Gastrocnemius medialis (tissue), 4 donors: Measurements from ENCODE around the gene TESK1. TPM values are rescaled to one million over a fixed set of nuclear protein-coding genes. Genes with fewer than 3 reads are reported as not detected.

Experiments used
- ATAC-seq, 2 donors: fragments of 150-250 bp; one replicate each; pipeline ENCODE4 v1.9.1; 2016
- DNase-seq, 2 donors: peaks; one replicate each; pipeline ENCODE4 v3.0.0-alpha.2; 2019
- H3K27ac ChIP-seq, 4 donors: fragments of 200-600 bp; sonication (generic); 1 replicate in 1 of 4; 2 replicates in 3 of 4; pipeline ENCODE4 v1.5.1; 2016 to 2018; ENCODE audit warnings: mild to moderate bottlenecking in 2 of 4, moderate library complexity in 1 of 4
- H3K27me3 ChIP-seq, 3 donors: fragments of 200-600 bp; sonication (generic) in 2 of 3; 1 replicate in 1 of 3; 2 replicates in 2 of 3; pipeline versions ENCODE4 v1.5.1 to v1.6.0; 2016 to 2019; ENCODE audit warnings: mild to moderate bottlenecking in 1 of 3, moderate library complexity in 1 of 3
- H3K36me3 ChIP-seq, 2 donors: fragments of 200-600 bp; sonication (generic) in 1 of 2; one replicate each; pipeline ENCODE4 v1.5.1; 2017 to 2018
- H3K4me1 ChIP-seq, 2 donors: fragments of 200-600 bp; sonication (generic) in 1 of 2; one replicate each; pipeline ENCODE4 v1.5.1; 2016 to 2017; ENCODE audit warnings: mild to moderate bottlenecking in 2 of 2
- H3K4me3 ChIP-seq, 4 donors: fragments of 200-600 bp; sonication (generic) in 3 of 4; 1 replicate in 1 of 4; 2 replicates in 3 of 4; pipeline ENCODE4 v1.5.1; 2016 to 2019; ENCODE audit warnings: mild to moderate bottlenecking in 2 of 4
- H3K9me3 ChIP-seq, 3 donors: fragments of 200-600 bp; sonication (generic) in 2 of 3; 1 replicate in 1 of 3; 2 replicates in 2 of 3; pipeline ENCODE4 v1.5.1; 2016 to 2019
- CTCF ChIP-seq, 5 experiments: fragments of 450-650 bp in 3 of 5; fragments of 200-600 bp in 2 of 5; sonication (generic) in 2 of 5; IDR thresholded peaks in 4 of 5; conservative IDR thresholded peaks in 1 of 5; 1 replicate in 4 of 5; 2 replicates in 1 of 5; pipeline ENCODE4 v1.5.1; 2016 to 2019; ENCODE audit warnings: antibody characterized with exemption in 5 of 5, mild to moderate bottlenecking in 3 of 5, moderate library complexity in 3 of 5
- POLR2A ChIP-seq, 2 donors: fragments of 450-650 bp; IDR thresholded peaks; one replicate each; pipeline ENCODE4 v1.6.1; 2017; ENCODE audit warnings: antibody characterized with exemption in 2 of 2, mild to moderate bottlenecking in 2 of 2, moderate library complexity in 2 of 2
- in situ Hi-C, 4 donors: fragments of 200-750 bp; cut with MboI; loops; one replicate each; pipeline versions ENCODE4 v1.15.0 to v1.8.0; 2017; ENCODE audit warnings: low sequenced_read_pairs in 4 of 4
- intact Hi-C: fragments of 100-400 bp; cut with DNase I; formaldehyde crosslinking; loops from one replicate; pipeline ENCODE4 v1.15.1; 2023; ENCODE audit warnings: low total_unique reads
- total RNA-seq, 4 donors: library from RNA; depleted of rRNA; stranded (reverse); fragments of >200 nt; gene quantifications; one replicate each; pipeline versions ENCODE4 v1.1.0 to v1.2.3, GENCODE V29; 2016

TESK1 gene
- total RNA-seq, 4 donors from 2014 or later = 48.1 to 108 (median 65.4) TPM

- Histone ChIP-seq H3K36me3 (peaks cover 0 to 16% of the 10 kb centered on the region in 2 donors), H3K4me1 (peaks cover 86 to 94% of the 10 kb centered on the region in 2 donors), H3K9me3 (no peaks in the 10 kb centered on the region), H3K27ac (peak overlapping the region; percentile 83 to 95 (median 90)), H3K27me3 (no peaks in the 10 kb centered on the region), H3K4me3 (peak overlapping the region; percentile 46 to 59 (median 51))
- DNase-seq (no peak), ATAC-seq (no peak)
- intact Hi-C loops (loop anchor here (1.0 to 5.0 kb wide), 2 partner anchors 44 to 571 kb away; no protein-coding TSS in a partner anchor), in situ Hi-C loops (loop anchor here in 1 of 4 donors (25.0 kb wide), 2 partner anchors 99 to 451 kb away; partner anchors contain the start of genes ARHGEF39, ATOSB, CA9 and CCDC107)
- no peak for TF ChIP-seq POLR2A (IDR thresholded peaks at IDR 0.05)
- TF ChIP-seq CTCF (IDR thresholded peaks at IDR 0.05 in 4 of 5, conservative IDR thresholded peaks at IDR 0.05 in 1 of 5) = no peak
These were observed 41.9 kb upstream of the TESK1 start for GRCh38 chr9:35562895-35563780.

- Histone ChIP-seq H3K4me1 (peaks cover 82 to 95% of the 10 kb centered on the region in 2 donors), H3K4me3 (peak overlapping the region; percentile 46 to 59 (median 51)), H3K36me3 (peaks cover 0 to 9% of the 10 kb centered on the region in 2 donors), H3K27me3 (no peaks in the 10 kb centered on the region), H3K27ac (peak overlapping the region; percentile 83 to 95 (median 90)), H3K9me3 (no peaks in the 10 kb centered on the region)
- DNase-seq = peak; percentile 55 to 81
- TF ChIP-seq POLR2A (IDR thresholded peaks at IDR 0.05) (peak; percentile 48 to 73), CTCF (IDR thresholded peaks at IDR 0.05 in 4 of 5, conservative IDR thresholded peaks at IDR 0.05 in 1 of 5) (no peak)
- intact Hi-C loops (loop anchor here (2.0 to 5.0 kb wide), 2 partner anchors 95 to 571 kb away; partner anchors contain the start of genes CCDC107 and RMRP), in situ Hi-C loops (loop anchor here in 1 of 4 donors (25.0 kb wide), 2 partner anchors 99 to 451 kb away; partner anchors contain the start of genes ARHGEF39, ATOSB, CA9 and CCDC107)
- peak; percentile 31 to 34 for ATAC-seq
These were observed 41.3 kb upstream of the TESK1 start for GRCh38 chr9:35563791-35564197.

- TF ChIP-seq CTCF (IDR thresholded peaks at IDR 0.05 in 4 of 5, conservative IDR thresholded peaks at IDR 0.05 in 1 of 5) = no peak
- peak; percentile 41 to 44 for TF ChIP-seq POLR2A (IDR thresholded peaks at IDR 0.05)
- in situ Hi-C loops = loop anchor here in 1 of 4 donors (25.0 kb wide), 2 partner anchors 98 to 452 kb away; partner anchors contain the start of genes ARHGEF39, ATOSB, CA9 and CCDC107
- intact Hi-C loops = loop anchor here (1.0 to 5.0 kb wide), 3 partner anchors 40 to 572 kb away; partner anchors contain the start of genes CCDC107 and RMRP
These were observed 40.4 kb upstream of the TESK1 start for GRCh38 chr9:35564658-35565061.

GRCh38 chr9:35566417-35566816 lies 38.6 kb upstream of the TESK1 start:
- TF ChIP-seq CTCF (IDR thresholded peaks at IDR 0.05 in 4 of 5, conservative IDR thresholded peaks at IDR 0.05 in 1 of 5) (peak; percentile 42 to 55 (median 51)), POLR2A (IDR thresholded peaks at IDR 0.05) (no peak)
- ATAC-seq = peak; percentile 32 to 47
- intact Hi-C loops (no loop called here), in situ Hi-C loops (loop anchor here in 1 of 4 donors (25.0 kb wide), 2 partner anchors 96 to 454 kb away; partner anchors contain the start of genes ARHGEF39, ATOSB, CA9 and CCDC107)
- Histone ChIP-seq H3K36me3 (no peaks in the 10 kb centered on the region), H3K4me3 (no peak overlapping the region), H3K9me3 (no peaks in the 10 kb centered on the region), H3K27me3 (no peaks in the 10 kb centered on the region), H3K4me1 (peaks cover 62 to 70% of the 10 kb centered on the region in 2 donors), H3K27ac (peak overlapping the region; percentile 83 to 95 (median 90))
- peak; percentile 68 to 87 for DNase-seq

More at GRCh38 chr9:35564658-35565061, 40.4 kb upstream of the TESK1 start:
- Histone ChIP-seq H3K4me1 (peaks cover 76 to 87% of the 10 kb centered on the region in 2 donors), H3K36me3 (peaks cover 0 to 3% of the 10 kb centered on the region in 2 donors), H3K9me3 (no peaks in the 10 kb centered on the region), H3K27ac (peak overlapping the region; percentile 83 to 95 (median 90)), H3K4me3 (peak overlapping the region in 2 of 4 donors; percentile 46 to 56), H3K27me3 (no peaks in the 10 kb centered on the region)
- peak; percentile 66 to 69 for ATAC-seq
- peak; percentile 80 to 93 for DNase-seq
